ENCODE measurements around the gene ZNF12.

GRCh38 chr7:6718124-6718523 lies 11.4 kb upstream of the ZNF12 start:
- no peak for TF ChIP-seq CTCF (IDR thresholded peaks at IDR 0.05; ENCODE audit: insufficient read depth, low read depth, low read length)
- TF ChIP-seq EZH2 (IDR thresholded peaks at IDR 0.05; ENCODE audit: insufficient read depth, low read length): no peak
